PC-3 (cell line): ENCODE results near the gene MT1B. TPM values are rescaled to one million over a fixed set of nuclear protein-coding genes. Genes with fewer than 3 reads are reported as not detected.

Experiments
- ATAC-seq: fragments of 200-7000 bp; cut with Tn5 transposase; 2 replicates; pipeline ENCODE4 v1.9.1; 2020; ENCODE audit warnings: mild to moderate bottlenecking, moderate library complexity
- BruUV-seq: library from RNA; stranded (reverse); fragments of 400-500 nt; replicated peaks from 2 replicates; lab custom pipeline; 2021; lab: Mats Ljungman, UMichigan
- CTCF ChIA-PET: fragments of 300-600 bp; sonication (Branson Sonifier 250); formaldehyde crosslinking; loops from one replicate; lab custom pipeline; 2022; ENCODE audit warnings: antibody characterized with exemption; lab: Charles Lee
- POLR2A ChIA-PET: fragments of 300-600 bp; sonication (Branson Sonifier 250); formaldehyde crosslinking; loops from one replicate; lab custom pipeline; 2022; ENCODE audit warnings: antibody characterized with exemption; ENCODE audit not compliant: unreplicated experiment; lab: Charles Lee
- DNase-seq: peaks from one replicate; pipeline ENCODE4 v3.0.0-alpha.2; 2015
- H2AFZ ChIP-seq: fragments of 300-600 bp; sonication (generic); 2 replicates; pipeline ENCODE4 v1.6.0; 2016; ENCODE audit warnings: antibody characterized with exemption, low read length
- H3F3A ChIP-seq: fragments of 300-600 bp; sonication (generic); one replicate; pipeline ENCODE4 v1.6.0; 2017; ENCODE audit warnings: antibody characterized with exemption, low read length, control low read depth, mild to moderate bottlenecking; ENCODE audit not compliant: unreplicated experiment
- H3K27ac ChIP-seq: fragments of 300-600 bp; sonication (generic); 2 replicates; pipeline ENCODE4 v1.5.1; 2016; ENCODE audit warnings: mild to moderate bottlenecking, low read length
- H3K27me3 ChIP-seq: fragments of 300-600 bp; sonication (generic); 2 replicates; pipeline ENCODE4 v1.6.1; 2016; ENCODE audit warnings: low read length, mixed read lengths
- H3K36me3 ChIP-seq: fragments of 300-600 bp; sonication (generic); 2 replicates; pipeline ENCODE4 v1.6.1; 2016; ENCODE audit warnings: low read depth, mixed run types, low read length, mixed read lengths
- H3K4me1 ChIP-seq: fragments of 300-600 bp; sonication (generic); 2 replicates; pipeline ENCODE4 v1.5.1; 2016; ENCODE audit warnings: low read length; ENCODE audit not compliant: insufficient read depth
- H3K4me2 ChIP-seq: fragments of 300-600 bp; sonication (generic); 2 replicates; pipeline ENCODE4 v1.6.0; 2016; ENCODE audit warnings: low read length
- H3K4me3 ChIP-seq: fragments of 300-600 bp; sonication (generic); 2 replicates; pipeline ENCODE4 v1.5.1; 2016; ENCODE audit warnings: mild to moderate bottlenecking, low read length, mixed read lengths
- H3K79me2 ChIP-seq: fragments of 300-600 bp; sonication (generic); 2 replicates; pipeline ENCODE4 v1.6.1; 2017; ENCODE audit warnings: low read length, mixed read lengths
- H3K9ac ChIP-seq: fragments of 300-600 bp; sonication (generic); 2 replicates; pipeline ENCODE4 v1.6.0; 2016; ENCODE audit warnings: mild to moderate bottlenecking, low read length
- H3K9me2 ChIP-seq: fragments of 300-600 bp; sonication (generic); replicated peaks from 2 replicates; pipeline ENCODE4 v1.6.1; 2016; ENCODE audit warnings: mixed run types, low read length, mixed read lengths
- H3K9me3 ChIP-seq: fragments of 300-600 bp; sonication (generic); 2 replicates; pipeline ENCODE4 v1.6.1; 2016; ENCODE audit warnings: low read length, mixed read lengths
- H4K20me1 ChIP-seq: fragments of 300-600 bp; sonication (generic); 2 replicates; pipeline ENCODE4 v1.6.1; 2016; ENCODE audit warnings: low read length, mixed read lengths
- EZH2 ChIP-seq: fragments of 300-600 bp; sonication (generic); IDR thresholded peaks from one replicate; pipeline ENCODE4 v1.6.1; 2017; ENCODE audit warnings: antibody characterized with exemption, mild to moderate bottlenecking, low read length; ENCODE audit not compliant: unreplicated experiment
- EZH2phosphoT487 ChIP-seq: fragments of 300-600 bp; sonication (generic); IDR thresholded peaks from 2 replicates; pipeline ENCODE4 v1.6.1; 2018; ENCODE audit warnings: mild to moderate bottlenecking, antibody characterized with exemption, low read length, borderline replicate concordance
- intact Hi-C: fragments of 100-400 bp; cut with micrococcal nuclease; formaldehyde crosslinking; loops from 2 replicates; pipeline ENCODE4 v1.9.0; 2023
- total RNA-seq: library from RNA; depleted of rRNA; stranded (reverse); fragments of >200 nt; gene quantifications from 2 replicates; pipeline ENCODE4 v1.2.3, GENCODE V29; 2014
- TF ChIP-seq, protein P1 (sequence below): fragments of 300-600 bp; sonication (generic); conservative IDR thresholded peaks from 2 replicates; pipeline ENCODE4 v1.5.1; 2017; ENCODE audit warnings: antibody characterized with exemption, low read depth, mild to moderate bottlenecking, low read length

The MT1B gene
- total RNA-seq, 1 experiment from 2014 or later = not detected

DNA sequence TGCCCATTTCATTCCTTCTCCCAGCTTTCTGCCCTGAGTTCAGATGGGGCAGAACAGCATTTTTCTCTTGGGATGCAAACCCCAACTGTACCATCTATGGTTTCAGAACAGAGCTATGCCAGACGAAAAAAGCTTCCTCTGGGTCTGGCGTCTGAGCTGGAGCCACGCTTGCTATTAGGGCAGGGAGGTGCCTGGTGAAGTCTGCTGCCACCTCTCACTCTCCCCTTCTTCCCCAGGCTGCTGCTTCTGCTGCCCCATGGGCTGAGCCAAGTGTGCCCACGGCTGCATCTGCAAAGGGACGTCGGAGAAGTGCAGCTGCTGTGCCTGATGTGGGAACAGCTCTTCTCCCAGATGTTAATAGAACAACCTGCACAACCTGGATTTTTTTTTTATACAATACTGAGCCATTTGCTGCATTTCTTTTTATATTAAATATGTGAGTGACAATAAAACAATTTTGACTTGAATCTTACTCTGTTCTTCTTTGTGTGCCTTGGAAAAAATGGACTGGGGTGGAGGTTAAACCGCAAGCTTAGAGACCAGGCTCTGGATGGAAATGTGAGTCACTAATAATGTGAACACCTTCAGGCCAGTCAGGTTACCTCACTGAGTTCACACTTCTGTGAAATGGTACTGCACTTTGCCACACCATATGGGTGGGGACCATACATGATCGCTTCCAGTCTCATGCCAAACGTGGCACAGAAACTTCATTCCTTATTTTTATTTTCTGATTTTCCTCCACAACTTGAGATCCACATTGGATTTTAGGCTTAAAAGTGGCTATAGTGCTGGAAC, 14.9 kb upstream of the MT1B start:
- intact Hi-C loops = no loop called here
- H3K79me2 ChIP-seq = no peaks in the 10 kb centered on the region
- POLR2A ChIA-PET = no interaction called here

DNA sequence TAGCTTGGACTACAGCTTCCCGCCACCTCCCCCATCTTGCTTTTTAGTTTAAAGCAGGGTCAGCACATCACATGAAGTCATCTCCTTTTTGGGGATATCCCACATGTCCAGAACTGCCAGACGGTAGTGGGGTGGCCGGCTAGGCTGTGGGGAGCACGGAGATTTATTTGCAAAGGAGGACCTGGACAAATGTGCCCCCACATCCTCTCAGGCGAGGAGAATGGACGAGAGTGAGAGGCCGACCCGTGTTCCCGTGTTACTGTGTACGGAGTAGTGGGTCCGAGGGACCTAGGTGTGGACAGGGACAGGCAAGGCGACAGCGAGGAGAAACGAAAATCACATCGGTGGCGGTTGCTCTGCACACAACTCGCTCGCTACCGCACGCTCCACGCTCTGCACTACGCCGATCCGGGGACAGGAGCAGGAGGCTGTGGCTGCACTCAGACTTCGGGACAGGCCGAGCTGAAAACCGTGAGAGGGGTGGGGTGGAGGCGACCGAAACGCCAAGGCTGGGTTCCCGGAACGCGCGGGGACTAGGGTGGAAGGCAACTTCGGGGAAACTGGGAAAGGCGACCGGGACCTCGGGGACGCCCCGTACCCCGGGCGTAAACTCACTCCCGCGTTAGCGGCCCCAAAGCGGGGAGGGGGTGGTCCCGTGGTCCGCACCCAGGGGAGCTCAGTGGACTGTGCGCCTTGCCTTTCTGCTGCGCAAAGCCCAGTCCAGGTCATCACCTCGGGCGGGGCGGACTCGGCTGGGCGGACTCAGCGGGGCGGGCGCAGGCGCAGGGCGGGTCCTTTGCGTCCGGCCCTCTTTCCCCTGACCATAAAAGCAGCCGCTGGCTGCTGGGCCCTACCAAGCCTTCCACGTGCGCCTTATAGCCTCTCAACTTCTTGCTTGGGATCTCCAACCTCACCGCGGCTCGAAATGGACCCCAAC, 13.6 kb upstream of the MT1B start, which contains the start of gene MT1A:
Gene MT1A (plus strand): TSS at position 853 of the 937 bp plus-strand sequence. CDS start 73 bp downstream, at position 926.
- Histone ChIP-seq H4K20me1 (no peaks in the 10 kb centered on the region), H3F3A (no peaks in the 10 kb centered on the region), H3K4me2 (no peak within 1 kb of the TSS), H3K4me3 (no peak within 1 kb of the TSS), H3K36me3 (no peaks in the 10 kb centered on the region), H3K4me1 (peaks cover 10% of the 10 kb centered on the region), H3K27ac (no peak within 1 kb of the TSS), H2AFZ (no peak within 1 kb of the TSS), H3K79me2 (no peaks in the 10 kb centered on the region), H3K9ac (no peak within 1 kb of the TSS), H3K27me3 (no peaks in the 10 kb centered on the region), H3K9me2 (no peaks in the 10 kb centered on the region), H3K9me3 (no peaks in the 10 kb centered on the region)
- ChIA-PET CTCF (no interaction called here), POLR2A (no interaction called here)
- no TSS peak for BruUV-seq
- DNase-seq (no peak), ATAC-seq (no peak)
- TF ChIP-seq, protein P1, sequence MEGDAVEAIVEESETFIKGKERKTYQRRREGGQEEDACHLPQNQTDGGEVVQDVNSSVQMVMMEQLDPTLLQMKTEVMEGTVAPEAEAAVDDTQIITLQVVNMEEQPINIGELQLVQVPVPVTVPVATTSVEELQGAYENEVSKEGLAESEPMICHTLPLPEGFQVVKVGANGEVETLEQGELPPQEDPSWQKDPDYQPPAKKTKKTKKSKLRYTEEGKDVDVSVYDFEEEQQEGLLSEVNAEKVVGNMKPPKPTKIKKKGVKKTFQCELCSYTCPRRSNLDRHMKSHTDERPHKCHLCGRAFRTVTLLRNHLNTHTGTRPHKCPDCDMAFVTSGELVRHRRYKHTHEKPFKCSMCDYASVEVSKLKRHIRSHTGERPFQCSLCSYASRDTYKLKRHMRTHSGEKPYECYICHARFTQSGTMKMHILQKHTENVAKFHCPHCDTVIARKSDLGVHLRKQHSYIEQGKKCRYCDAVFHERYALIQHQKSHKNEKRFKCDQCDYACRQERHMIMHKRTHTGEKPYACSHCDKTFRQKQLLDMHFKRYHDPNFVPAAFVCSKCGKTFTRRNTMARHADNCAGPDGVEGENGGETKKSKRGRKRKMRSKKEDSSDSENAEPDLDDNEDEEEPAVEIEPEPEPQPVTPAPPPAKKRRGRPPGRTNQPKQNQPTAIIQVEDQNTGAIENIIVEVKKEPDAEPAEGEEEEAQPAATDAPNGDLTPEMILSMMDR = no peak
- no peak for TF ChIP-seq EZH2
- TF ChIP-seq EZH2phosphoT487 = no peak
- intact Hi-C loops = no loop called here

More for the DNA sequence above, 14.9 kb upstream of the MT1B start:
- Histone ChIP-seq H3K36me3 (no peaks in the 10 kb centered on the region), H3K4me3 (no peak overlapping the region), H3F3A (no peaks in the 10 kb centered on the region), H3K4me2 (no peak overlapping the region), H3K4me1 (peaks cover 10% of the 10 kb centered on the region), H3K27me3 (no peaks in the 10 kb centered on the region), H3K27ac (no peak overlapping the region), H2AFZ (no peak overlapping the region), H4K20me1 (no peaks in the 10 kb centered on the region), H3K9me3 (no peaks in the 10 kb centered on the region), H3K9me2 (no peaks in the 10 kb centered on the region), H3K9ac (no peak overlapping the region)
- no peak for ATAC-seq
- no TSS peak for BruUV-seq
- CTCF ChIA-PET = no interaction called here
- TF ChIP-seq, protein P1 = no peak
- TF ChIP-seq EZH2phosphoT487 (no peak), EZH2 (no peak)
- no peak for DNase-seq
